Measurements from ENCODE around the gene RTEL1.
A peak's percentile ranks its signal among the peaks of the same experiment; 100 is the strongest.
"Not testable (repeated sequence)": the region's sequence is repeated elsewhere in the genome, so short reads cannot be mapped to it uniquely, and the experiment has no call there.

Gene RTEL1, protein sequence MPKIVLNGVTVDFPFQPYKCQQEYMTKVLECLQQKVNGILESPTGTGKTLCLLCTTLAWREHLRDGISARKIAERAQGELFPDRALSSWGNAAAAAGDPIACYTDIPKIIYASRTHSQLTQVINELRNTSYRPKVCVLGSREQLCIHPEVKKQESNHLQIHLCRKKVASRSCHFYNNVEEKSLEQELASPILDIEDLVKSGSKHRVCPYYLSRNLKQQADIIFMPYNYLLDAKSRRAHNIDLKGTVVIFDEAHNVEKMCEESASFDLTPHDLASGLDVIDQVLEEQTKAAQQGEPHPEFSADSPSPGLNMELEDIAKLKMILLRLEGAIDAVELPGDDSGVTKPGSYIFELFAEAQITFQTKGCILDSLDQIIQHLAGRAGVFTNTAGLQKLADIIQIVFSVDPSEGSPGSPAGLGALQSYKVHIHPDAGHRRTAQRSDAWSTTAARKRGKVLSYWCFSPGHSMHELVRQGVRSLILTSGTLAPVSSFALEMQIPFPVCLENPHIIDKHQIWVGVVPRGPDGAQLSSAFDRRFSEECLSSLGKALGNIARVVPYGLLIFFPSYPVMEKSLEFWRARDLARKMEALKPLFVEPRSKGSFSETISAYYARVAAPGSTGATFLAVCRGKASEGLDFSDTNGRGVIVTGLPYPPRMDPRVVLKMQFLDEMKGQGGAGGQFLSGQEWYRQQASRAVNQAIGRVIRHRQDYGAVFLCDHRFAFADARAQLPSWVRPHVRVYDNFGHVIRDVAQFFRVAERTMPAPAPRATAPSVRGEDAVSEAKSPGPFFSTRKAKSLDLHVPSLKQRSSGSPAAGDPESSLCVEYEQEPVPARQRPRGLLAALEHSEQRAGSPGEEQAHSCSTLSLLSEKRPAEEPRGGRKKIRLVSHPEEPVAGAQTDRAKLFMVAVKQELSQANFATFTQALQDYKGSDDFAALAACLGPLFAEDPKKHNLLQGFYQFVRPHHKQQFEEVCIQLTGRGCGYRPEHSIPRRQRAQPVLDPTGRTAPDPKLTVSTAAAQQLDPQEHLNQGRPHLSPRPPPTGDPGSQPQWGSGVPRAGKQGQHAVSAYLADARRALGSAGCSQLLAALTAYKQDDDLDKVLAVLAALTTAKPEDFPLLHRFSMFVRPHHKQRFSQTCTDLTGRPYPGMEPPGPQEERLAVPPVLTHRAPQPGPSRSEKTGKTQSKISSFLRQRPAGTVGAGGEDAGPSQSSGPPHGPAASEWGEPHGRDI (N-terminal part only)

DNA sequence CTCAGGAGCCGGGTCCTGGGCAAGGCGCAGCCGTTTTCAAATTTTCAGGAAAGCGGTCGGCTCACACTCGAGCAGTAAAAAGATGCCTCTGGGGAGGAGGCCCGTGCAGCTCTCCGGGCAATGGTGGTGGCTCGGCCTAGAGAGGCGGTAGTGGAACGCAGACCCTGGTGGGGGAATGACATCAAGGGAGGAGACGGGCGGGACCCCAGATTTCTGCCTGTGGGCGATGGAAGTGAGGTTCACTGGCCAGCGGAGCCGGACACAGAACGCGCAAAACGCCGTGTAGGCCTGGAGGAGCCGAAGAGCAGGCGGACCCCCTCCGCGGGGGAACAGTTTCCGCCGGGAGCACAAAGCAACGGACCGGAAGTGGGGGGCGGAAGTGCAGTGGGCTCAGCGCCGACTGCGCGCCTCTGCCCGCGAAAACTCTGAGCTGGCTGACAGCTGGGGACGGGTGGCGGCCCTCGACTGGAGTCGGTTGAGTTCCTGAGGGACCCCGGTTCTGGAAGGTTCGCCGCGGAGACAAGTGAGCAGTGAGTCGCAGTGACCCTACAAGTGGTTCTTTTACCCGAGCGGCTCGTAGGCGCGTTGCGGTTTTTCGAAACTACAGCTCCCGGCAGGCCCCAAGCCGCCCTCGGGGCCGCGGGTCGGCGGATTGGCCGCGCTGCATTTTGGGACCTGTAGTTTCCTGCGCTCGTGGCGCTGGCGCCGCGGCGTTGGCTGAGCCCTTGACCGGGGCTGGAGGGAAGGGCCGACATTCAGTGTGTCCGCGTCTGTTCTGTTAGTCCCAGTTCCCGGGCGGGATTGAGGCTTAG is at the start of gene RTEL1:
Gene RTEL1, plus strand, starts transcription at position 376 of the 812 bp plus-strand sequence. CDS start 1,091 bp downstream, outside the sequence.
- Histone ChIP-seq H3K36me3 (ENCODE audit: control insufficient read depth, insufficient read depth, low read length) (peaks cover 21% of the 10 kb centered on the region), H3K9ac (ENCODE audit: low read depth, low read length) (peak within 1 kb of the TSS; percentile 73), H3K4me1 (ENCODE audit: control insufficient read depth, insufficient read depth, low read length) (peaks cover 4% of the 10 kb centered on the region), H3K4me3 (ENCODE audit: low read depth, low read length) (peak within 1 kb of the TSS; percentile 80), H3K27me3 (ENCODE audit: control insufficient read depth, insufficient read depth, low read length) (no peaks in the 10 kb centered on the region), H3K9me3 (ENCODE audit: control insufficient read depth, insufficient read depth, low read length) (no peaks in the 10 kb centered on the region)

DNA sequence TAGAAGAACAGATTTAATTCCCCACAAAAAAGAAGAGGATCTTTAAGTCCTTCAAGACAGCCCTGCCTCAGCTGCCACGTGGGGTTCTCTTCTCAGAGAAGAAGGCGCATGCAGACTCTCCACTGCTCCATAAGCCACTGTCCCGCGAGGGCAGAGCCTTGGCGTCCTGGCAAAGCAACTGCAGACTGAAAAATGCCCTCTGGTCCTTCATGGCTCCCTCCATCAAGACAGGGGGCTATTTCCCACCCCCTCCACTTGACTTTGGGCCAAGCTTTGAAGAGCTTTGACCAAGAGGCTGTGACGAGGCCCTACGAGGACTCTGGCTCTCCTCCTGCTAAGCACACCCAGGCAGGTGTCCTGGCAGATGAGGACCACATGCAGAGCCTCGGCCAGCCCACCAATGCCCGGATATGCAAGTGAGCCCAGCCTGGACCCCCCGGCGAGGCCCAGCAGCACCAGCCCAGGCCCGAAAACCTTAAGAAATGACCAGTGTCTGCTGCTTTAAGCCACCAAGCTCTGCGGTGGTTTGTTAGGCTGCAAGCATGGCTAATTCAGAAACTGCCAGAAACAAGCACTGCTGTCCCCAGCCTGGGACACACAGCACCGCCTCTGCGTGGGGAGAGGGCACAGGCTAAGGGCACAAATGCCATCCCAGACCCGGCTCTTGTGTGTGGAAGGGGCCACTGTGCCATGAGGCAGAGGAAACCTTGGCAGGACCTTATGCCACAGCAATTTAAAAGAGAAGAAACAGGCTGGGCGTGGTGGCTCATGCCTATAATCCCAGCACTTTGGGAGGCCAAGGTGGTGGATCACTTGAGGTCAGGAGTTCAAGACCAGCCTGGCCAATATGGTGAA is 47.3 kb upstream of the RTEL1 start:
- H3K36me3 ChIP-seq (ENCODE audit: control insufficient read depth, insufficient read depth, low read length): no peaks in the 10 kb centered on the region
- no peak overlapping the region for H3K4me3 ChIP-seq (ENCODE audit: low read depth, low read length)
- H3K4me1 ChIP-seq (ENCODE audit: control insufficient read depth, insufficient read depth, low read length): no peaks in the 10 kb centered on the region
- H3K9ac ChIP-seq (ENCODE audit: low read depth, low read length): no peak overlapping the region
- no peaks in the 10 kb centered on the region for H3K9me3 ChIP-seq (ENCODE audit: control insufficient read depth, insufficient read depth, low read length)
- H3K27me3 ChIP-seq (ENCODE audit: control insufficient read depth, insufficient read depth, low read length): no peaks in the 10 kb centered on the region

DNA sequence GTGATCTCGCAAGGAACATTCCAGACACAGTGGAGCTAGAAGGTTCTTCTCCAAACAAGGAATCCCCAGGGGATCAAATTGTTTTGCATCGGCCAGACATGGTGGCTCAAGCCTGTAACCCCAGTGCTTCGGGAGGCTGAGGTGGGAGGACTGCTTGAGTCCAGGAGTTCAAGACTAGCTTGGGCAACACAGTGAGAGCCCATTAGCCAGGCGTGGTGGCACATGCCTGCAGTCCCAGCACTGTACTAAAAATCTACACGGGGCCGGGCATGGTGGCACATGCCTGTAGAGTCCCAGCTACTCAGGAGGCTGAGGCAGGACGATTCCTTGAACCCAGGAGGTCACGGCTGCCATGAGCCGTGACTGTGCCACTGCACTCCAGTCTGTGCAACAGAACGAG is 46.5 kb upstream of the RTEL1 start:
- H3K9ac ChIP-seq (ENCODE audit: low read depth, low read length): no peak overlapping the region
- H3K36me3 ChIP-seq (ENCODE audit: control insufficient read depth, insufficient read depth, low read length): peaks cover 3% of the 10 kb centered on the region
- H3K4me1 ChIP-seq (ENCODE audit: control insufficient read depth, insufficient read depth, low read length): no peaks in the 10 kb centered on the region
- no peak overlapping the region for H3K4me3 ChIP-seq (ENCODE audit: low read depth, low read length)
- H3K27me3 ChIP-seq (ENCODE audit: control insufficient read depth, insufficient read depth, low read length): no peaks in the 10 kb centered on the region
- H3K9me3 ChIP-seq (ENCODE audit: control insufficient read depth, insufficient read depth, low read length): no peaks in the 10 kb centered on the region

DNA sequence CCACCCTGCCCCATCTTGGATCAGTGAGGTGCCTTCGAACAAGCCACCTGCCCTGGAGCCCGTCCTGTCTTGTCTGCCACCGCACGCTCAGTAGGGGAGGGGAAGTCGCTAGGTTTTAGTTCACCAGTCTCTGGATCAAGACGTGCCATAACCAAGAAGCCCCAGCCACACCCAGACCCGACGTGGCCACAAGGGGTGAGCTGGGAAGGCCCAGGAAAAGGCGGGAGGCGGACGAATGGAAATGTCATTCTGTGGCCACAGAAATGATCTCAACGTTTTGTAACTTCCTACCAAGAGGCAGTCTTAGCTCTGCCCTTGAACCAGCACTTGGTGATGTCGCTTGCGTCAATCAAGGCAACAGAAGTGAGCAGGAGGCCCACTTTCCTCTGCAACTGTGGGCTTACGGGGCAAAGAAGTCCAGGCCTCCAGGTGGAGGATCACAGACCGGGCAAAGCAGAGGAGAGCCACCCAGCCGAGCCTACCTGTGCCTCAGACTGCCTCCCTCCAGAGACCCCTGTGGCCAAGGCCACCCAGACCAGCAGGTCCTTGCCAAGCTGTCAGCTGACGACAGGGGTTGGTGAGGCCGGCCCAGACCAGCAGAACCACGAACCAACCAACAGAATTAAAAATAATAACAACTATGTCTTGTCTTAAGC is 45.7 kb upstream of the RTEL1 start:
- no peak overlapping the region for H3K4me3 ChIP-seq (ENCODE audit: low read depth, low read length)
- no peak overlapping the region for H3K9ac ChIP-seq (ENCODE audit: low read depth, low read length)
- peaks cover 3% of the 10 kb centered on the region for H3K36me3 ChIP-seq (ENCODE audit: control insufficient read depth, insufficient read depth, low read length)
- no peaks in the 10 kb centered on the region for H3K4me1 ChIP-seq (ENCODE audit: control insufficient read depth, insufficient read depth, low read length)
- H3K9me3 ChIP-seq (ENCODE audit: control insufficient read depth, insufficient read depth, low read length): no peaks in the 10 kb centered on the region
- no peaks in the 10 kb centered on the region for H3K27me3 ChIP-seq (ENCODE audit: control insufficient read depth, insufficient read depth, low read length)

DNA sequence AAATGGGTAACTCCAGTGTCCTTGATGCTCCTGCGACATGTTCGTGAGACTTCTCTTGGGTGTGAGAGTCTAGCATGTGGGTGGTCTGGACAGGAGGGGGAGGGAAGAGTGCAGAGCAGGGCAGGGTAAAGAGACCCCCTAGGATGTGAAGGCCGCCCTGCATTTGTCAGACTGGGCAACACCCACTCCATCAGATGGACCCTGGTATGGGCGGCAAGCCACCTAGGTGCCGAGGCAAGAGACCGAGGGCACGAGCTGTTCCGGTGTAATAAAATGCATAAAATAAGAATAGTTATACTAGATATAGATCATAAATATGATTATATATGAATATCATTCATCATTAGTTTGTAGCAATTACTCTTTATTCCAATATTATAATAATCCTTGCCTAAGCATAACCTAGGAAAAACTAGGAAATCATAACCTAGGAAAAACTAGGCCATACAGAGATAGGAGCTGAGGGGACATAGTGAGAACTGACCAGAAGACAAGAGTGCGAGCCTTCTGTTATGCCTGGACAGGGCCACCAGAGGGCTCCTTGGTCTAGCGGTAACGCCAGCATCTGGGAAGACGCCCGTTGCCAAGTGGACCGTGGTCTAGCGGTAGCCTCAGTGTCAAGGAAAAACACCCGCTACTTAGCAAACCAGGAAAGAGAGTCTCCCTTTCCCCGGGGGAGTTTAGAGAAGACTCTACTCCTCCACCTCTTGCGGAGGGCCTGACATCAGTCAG is 44.1 kb upstream of the RTEL1 start:
- H3K4me3 ChIP-seq (ENCODE audit: low read depth, low read length); H3K9me3 ChIP-seq (ENCODE audit: control insufficient read depth, insufficient read depth, low read length); H3K9ac ChIP-seq (ENCODE audit: low read depth, low read length); H3K4me1 ChIP-seq (ENCODE audit: control insufficient read depth, insufficient read depth, low read length); H3K27me3 ChIP-seq (ENCODE audit: control insufficient read depth, insufficient read depth, low read length): not testable (repeated sequence)
- H3K36me3 ChIP-seq (ENCODE audit: control insufficient read depth, insufficient read depth, low read length): peaks cover 17% of the 10 kb centered on the region

DNA sequence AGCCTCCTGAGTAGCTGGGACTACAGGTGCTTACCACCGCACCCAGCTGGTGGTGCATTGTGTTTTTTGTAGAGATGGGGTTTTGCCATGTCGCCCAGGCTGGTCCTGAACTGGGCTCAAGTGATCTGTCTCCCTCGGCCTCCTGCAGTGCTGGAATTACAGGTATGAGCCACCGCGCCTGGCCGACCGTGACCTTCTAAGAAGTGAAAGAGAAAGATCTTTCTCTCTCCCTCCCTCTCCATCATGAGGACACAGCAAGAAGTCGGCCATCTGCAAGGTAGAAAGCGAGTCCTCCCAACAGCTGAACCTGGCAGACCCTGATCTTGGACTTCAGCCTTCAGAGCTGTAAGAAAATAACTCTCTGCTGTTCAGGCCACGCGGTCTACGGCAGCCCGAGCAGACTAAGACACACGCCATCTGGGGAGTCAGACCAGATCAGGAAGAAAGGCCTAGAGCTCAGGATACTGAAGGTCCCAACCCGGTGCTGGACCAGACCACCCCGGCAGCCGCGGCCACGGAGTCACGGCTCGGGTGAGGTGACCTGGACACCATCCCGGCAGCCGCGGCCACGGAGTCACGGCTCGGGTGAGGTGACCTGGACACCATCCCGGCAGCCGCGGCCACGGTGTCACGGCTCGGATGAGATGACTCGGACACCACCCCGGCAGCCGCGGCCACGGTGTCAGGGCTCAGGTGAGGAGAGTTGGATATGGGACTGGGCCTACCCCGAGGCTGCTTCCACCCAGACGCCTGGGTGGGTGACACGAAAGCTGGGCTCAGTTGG is 40.8 kb upstream of the RTEL1 start:
- H3K4me3 ChIP-seq (ENCODE audit: low read depth, low read length): no peak overlapping the region
- H3K9me3 ChIP-seq (ENCODE audit: control insufficient read depth, insufficient read depth, low read length): no peaks in the 10 kb centered on the region
- H3K4me1 ChIP-seq (ENCODE audit: control insufficient read depth, insufficient read depth, low read length): no peaks in the 10 kb centered on the region
- H3K36me3 ChIP-seq (ENCODE audit: control insufficient read depth, insufficient read depth, low read length): peaks cover 22% of the 10 kb centered on the region
- no peaks in the 10 kb centered on the region for H3K27me3 ChIP-seq (ENCODE audit: control insufficient read depth, insufficient read depth, low read length)
- H3K9ac ChIP-seq (ENCODE audit: low read depth, low read length): no peak overlapping the region

DNA sequence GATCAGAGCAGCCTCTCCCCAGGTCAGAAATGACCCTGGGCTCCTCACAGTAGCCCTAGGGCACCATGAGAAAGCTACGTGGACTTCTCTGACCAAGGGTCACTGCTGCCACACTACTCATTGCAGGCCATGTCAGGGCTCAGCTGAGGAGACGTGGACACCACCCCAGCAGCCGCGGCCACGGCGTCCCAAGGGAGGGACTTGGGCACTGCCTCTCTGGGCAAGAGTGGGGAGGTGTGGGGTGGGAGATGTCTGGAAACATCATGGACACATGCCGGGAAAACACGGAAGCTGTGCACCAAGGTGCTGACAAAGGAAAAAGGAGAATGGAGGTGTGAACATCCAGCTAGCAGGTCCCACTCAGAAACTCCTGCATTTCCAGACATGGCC is 40.2 kb upstream of the RTEL1 start:
- H3K27me3 ChIP-seq (ENCODE audit: control insufficient read depth, insufficient read depth, low read length): no peaks in the 10 kb centered on the region
- no peaks in the 10 kb centered on the region for H3K4me1 ChIP-seq (ENCODE audit: control insufficient read depth, insufficient read depth, low read length)
- H3K9ac ChIP-seq (ENCODE audit: low read depth, low read length): no peak overlapping the region
- peaks cover 22% of the 10 kb centered on the region for H3K36me3 ChIP-seq (ENCODE audit: control insufficient read depth, insufficient read depth, low read length)
- no peaks in the 10 kb centered on the region for H3K9me3 ChIP-seq (ENCODE audit: control insufficient read depth, insufficient read depth, low read length)
- H3K4me3 ChIP-seq (ENCODE audit: low read depth, low read length): no peak overlapping the region

DNA sequence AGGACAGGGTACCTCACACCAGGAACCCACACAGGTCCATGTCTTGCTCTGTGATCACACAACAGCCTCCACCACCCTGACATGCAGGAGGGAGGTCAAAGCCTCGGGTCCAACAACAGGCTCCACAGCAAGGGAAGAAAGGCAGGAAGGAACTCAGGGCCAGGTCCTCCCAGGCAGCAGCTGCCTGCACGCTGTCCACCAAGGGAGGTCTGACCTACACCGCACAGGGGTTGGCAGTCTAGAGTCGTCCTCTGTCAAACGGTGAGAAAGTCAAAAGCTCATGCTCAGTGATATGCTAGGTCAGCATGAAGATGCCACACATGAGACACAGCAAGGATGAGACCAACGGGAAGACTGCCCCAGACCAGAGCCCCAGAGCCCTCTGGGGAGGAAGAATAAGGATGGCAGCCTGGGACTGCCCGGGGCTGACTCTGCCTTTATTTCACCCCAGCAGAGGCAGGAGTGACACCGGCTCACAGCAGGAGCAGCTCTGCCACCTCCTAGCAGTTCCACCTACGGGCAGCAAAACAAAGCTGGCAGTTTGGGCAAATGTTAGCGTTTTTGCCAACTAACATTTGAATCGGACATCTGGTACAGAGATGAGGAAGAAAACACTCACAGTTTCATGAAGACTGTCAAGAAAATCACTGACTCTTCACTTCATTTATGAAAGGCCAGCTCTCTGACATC is 39.7 kb upstream of the RTEL1 start:
- H3K4me1 ChIP-seq (ENCODE audit: control insufficient read depth, insufficient read depth, low read length): no peaks in the 10 kb centered on the region
- no peaks in the 10 kb centered on the region for H3K27me3 ChIP-seq (ENCODE audit: control insufficient read depth, insufficient read depth, low read length)
- peaks cover 22% of the 10 kb centered on the region for H3K36me3 ChIP-seq (ENCODE audit: control insufficient read depth, insufficient read depth, low read length)
- no peak overlapping the region for H3K4me3 ChIP-seq (ENCODE audit: low read depth, low read length)
- no peaks in the 10 kb centered on the region for H3K9me3 ChIP-seq (ENCODE audit: control insufficient read depth, insufficient read depth, low read length)
- H3K9ac ChIP-seq (ENCODE audit: low read depth, low read length): no peak overlapping the region

DNA sequence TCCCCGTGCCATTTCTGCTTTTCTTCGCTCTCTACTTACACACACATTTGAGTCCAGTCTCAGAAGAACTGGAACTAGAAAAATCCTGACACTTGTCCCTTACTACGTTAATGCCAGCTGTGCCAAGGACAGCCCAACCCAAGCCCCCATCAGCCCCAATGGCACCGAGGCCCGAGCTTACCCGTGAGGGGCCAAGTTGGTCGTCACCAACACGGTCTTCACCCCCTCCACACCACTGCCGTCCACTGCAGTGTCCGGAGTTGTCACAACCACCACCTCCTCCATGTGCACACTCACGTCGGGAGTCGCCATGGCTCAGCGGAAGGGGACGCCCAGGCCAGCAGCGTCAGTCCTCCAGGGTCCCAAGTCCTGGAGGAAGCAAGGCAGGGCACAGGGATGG is 39.0 kb upstream of the RTEL1 start:
- Histone ChIP-seq H3K4me3 (ENCODE audit: low read depth, low read length) (no peak overlapping the region), H3K9me3 (ENCODE audit: control insufficient read depth, insufficient read depth, low read length) (no peaks in the 10 kb centered on the region), H3K36me3 (ENCODE audit: control insufficient read depth, insufficient read depth, low read length) (peaks cover 22% of the 10 kb centered on the region), H3K27me3 (ENCODE audit: control insufficient read depth, insufficient read depth, low read length) (no peaks in the 10 kb centered on the region), H3K4me1 (ENCODE audit: control insufficient read depth, insufficient read depth, low read length) (no peaks in the 10 kb centered on the region), H3K9ac (ENCODE audit: low read depth, low read length) (no peak overlapping the region)

All from iPS-15b (cell line).